Gastrocnemius medialis (tissue), 4 donors: Measurements from ENCODE around the gene IGFALS. TPM values are rescaled to one million over a fixed set of nuclear protein-coding genes. Genes with fewer than 3 reads are reported as not detected.

Source experiments
- ATAC-seq, 2 donors: fragments of 150-250 bp; one replicate each; pipeline ENCODE4 v1.9.1; 2016
- DNase-seq, 2 donors: peaks; one replicate each; pipeline ENCODE4 v3.0.0-alpha.2; 2019
- H3K27ac ChIP-seq, 4 donors: fragments of 200-600 bp; sonication (generic); 1 replicate in 1 of 4; 2 replicates in 3 of 4; pipeline ENCODE4 v1.5.1; 2016 to 2018; ENCODE audit warnings: mild to moderate bottlenecking in 2 of 4, moderate library complexity in 1 of 4
- H3K27me3 ChIP-seq, 3 donors: fragments of 200-600 bp; sonication (generic) in 2 of 3; 1 replicate in 1 of 3; 2 replicates in 2 of 3; pipeline versions ENCODE4 v1.5.1 to v1.6.0; 2016 to 2019; ENCODE audit warnings: mild to moderate bottlenecking in 1 of 3, moderate library complexity in 1 of 3
- H3K36me3 ChIP-seq, 2 donors: fragments of 200-600 bp; sonication (generic) in 1 of 2; one replicate each; pipeline ENCODE4 v1.5.1; 2017 to 2018
- H3K4me1 ChIP-seq, 2 donors: fragments of 200-600 bp; sonication (generic) in 1 of 2; one replicate each; pipeline ENCODE4 v1.5.1; 2016 to 2017; ENCODE audit warnings: mild to moderate bottlenecking in 2 of 2
- H3K4me3 ChIP-seq, 4 donors: fragments of 200-600 bp; sonication (generic) in 3 of 4; 1 replicate in 1 of 4; 2 replicates in 3 of 4; pipeline ENCODE4 v1.5.1; 2016 to 2019; ENCODE audit warnings: mild to moderate bottlenecking in 2 of 4
- H3K9me3 ChIP-seq, 3 donors: fragments of 200-600 bp; sonication (generic) in 2 of 3; 1 replicate in 1 of 3; 2 replicates in 2 of 3; pipeline ENCODE4 v1.5.1; 2016 to 2019
- POLR2A ChIP-seq, 2 donors: fragments of 450-650 bp; IDR thresholded peaks; one replicate each; pipeline ENCODE4 v1.6.1; 2017; ENCODE audit warnings: antibody characterized with exemption in 2 of 2, mild to moderate bottlenecking in 2 of 2, moderate library complexity in 2 of 2
- in situ Hi-C, 4 donors: fragments of 200-750 bp; cut with MboI; loops; one replicate each; pipeline versions ENCODE4 v1.15.0 to v1.8.0; 2017; ENCODE audit warnings: low sequenced_read_pairs in 4 of 4
- intact Hi-C: fragments of 100-400 bp; cut with DNase I; formaldehyde crosslinking; loops from one replicate; pipeline ENCODE4 v1.15.1; 2023; ENCODE audit warnings: low total_unique reads
- total RNA-seq, 4 donors: library from RNA; depleted of rRNA; stranded (reverse); fragments of >200 nt; gene quantifications; one replicate each; pipeline versions ENCODE4 v1.1.0 to v1.2.3, GENCODE V29; 2016
- TF ChIP-seq, protein P1 (sequence below), 5 experiments: fragments of 450-650 bp in 3 of 5; fragments of 200-600 bp in 2 of 5; sonication (generic) in 2 of 5; IDR thresholded peaks in 4 of 5; conservative IDR thresholded peaks in 1 of 5; 1 replicate in 4 of 5; 2 replicates in 1 of 5; pipeline ENCODE4 v1.5.1; 2016 to 2019; ENCODE audit warnings: antibody characterized with exemption in 5 of 5, mild to moderate bottlenecking in 3 of 5, moderate library complexity in 3 of 5

The IGFALS gene
- total RNA-seq, 4 donors from 2014 or later = 0.20 to 0.22 TPM; not detected in 2

DNA sequence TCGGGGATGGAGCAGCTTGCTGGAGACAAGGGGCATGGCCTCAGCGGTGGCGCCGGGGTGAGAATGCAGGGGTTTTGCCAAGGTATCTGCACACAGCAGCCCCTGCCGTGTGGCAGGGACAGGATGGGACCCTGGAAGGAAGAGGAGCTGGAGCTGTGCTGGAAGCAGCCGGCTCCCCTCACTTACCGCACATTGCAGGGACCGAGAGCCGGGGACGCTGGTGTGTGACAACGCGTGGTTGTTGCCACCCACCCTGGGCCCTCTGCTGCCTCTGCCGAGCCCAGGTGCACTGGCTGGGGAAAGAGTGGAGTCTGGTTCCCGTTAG lies 7.7 kb downstream of the IGFALS start:
- Histone ChIP-seq H3K9me3 (no peaks in the 10 kb centered on the region), H3K27ac (no peak overlapping the region), H3K4me3 (no peak overlapping the region), H3K4me1 (peaks cover 21 to 24% of the 10 kb centered on the region in 2 donors), H3K27me3 (no peaks in the 10 kb centered on the region), H3K36me3 (peaks cover 0 to 39% of the 10 kb centered on the region in 2 donors)
- in situ Hi-C loops = no loop called here
- no peak for DNase-seq
- no peak for ATAC-seq
- TF ChIP-seq, protein P1, sequence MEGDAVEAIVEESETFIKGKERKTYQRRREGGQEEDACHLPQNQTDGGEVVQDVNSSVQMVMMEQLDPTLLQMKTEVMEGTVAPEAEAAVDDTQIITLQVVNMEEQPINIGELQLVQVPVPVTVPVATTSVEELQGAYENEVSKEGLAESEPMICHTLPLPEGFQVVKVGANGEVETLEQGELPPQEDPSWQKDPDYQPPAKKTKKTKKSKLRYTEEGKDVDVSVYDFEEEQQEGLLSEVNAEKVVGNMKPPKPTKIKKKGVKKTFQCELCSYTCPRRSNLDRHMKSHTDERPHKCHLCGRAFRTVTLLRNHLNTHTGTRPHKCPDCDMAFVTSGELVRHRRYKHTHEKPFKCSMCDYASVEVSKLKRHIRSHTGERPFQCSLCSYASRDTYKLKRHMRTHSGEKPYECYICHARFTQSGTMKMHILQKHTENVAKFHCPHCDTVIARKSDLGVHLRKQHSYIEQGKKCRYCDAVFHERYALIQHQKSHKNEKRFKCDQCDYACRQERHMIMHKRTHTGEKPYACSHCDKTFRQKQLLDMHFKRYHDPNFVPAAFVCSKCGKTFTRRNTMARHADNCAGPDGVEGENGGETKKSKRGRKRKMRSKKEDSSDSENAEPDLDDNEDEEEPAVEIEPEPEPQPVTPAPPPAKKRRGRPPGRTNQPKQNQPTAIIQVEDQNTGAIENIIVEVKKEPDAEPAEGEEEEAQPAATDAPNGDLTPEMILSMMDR (IDR thresholded peaks at IDR 0.05 in 4 of 5, conservative IDR thresholded peaks at IDR 0.05 in 1 of 5) = no peak
- no peak for TF ChIP-seq POLR2A (IDR thresholded peaks at IDR 0.05)
- intact Hi-C loops = no loop called here

DNA sequence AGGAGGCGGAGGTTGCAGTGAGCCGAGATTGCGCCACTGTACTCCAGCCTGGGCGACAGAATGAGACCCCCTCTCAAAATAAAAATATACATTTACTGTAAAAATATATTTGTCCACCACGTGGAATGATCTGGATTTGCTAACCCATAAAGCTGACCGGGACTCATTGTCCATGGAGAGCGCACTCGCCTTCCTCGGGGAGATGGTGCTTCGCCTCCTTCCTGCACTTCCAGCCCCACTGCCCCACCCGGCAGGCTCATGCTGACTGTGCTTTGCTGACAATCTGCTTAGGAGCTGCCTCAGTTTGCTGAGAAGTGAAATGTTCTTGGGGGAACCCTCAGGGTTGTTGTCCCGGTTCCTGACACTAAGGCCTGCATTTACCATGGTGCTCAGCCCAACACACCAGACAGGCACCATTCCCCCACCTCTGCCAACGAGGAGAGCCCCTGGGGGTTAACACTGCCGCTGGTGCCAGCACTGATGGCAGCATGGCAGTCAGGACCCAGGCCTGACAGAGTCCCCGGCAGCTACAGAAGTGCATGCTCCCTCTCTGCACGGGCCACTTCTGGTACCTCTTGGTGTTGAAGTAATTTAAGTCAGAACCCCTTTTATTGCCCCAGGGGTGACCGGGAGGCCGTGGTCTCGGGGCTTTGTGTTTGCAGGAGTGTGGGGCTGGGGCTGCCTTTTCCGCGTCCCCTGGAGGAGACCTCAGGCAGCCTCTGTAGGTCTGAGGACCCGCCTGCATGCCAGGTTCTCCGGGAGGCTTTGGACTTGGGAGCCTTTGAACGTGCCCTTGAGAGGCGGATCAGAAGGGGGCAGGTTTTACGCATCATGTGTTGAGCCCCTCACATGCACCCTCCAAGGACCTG lies 8.3 kb downstream of the IGFALS start:
- ATAC-seq (no peak), DNase-seq (peak in 1 of 2 donors; percentile 11)
- no peak overlapping the region for H3K4me3 ChIP-seq
- in situ Hi-C loops = no loop called here
- no peaks in the 10 kb centered on the region for H3K9me3 ChIP-seq
- H3K27me3 ChIP-seq = no peaks in the 10 kb centered on the region
- peaks cover 0 to 45% of the 10 kb centered on the region in 2 donors for H3K36me3 ChIP-seq
- intact Hi-C loops = loop anchor here (5.0 kb wide), 3 partner anchors 78 to 173 kb away; partner anchors contain the start of genes CRAMP1, IFT140 and MAPK8IP3
- no peak overlapping the region for H3K27ac ChIP-seq
- TF ChIP-seq, protein P1 (IDR thresholded peaks at IDR 0.05 in 4 of 5, conservative IDR thresholded peaks at IDR 0.05 in 1 of 5) = no peak
- TF ChIP-seq POLR2A (IDR thresholded peaks at IDR 0.05) = no peak
- peaks cover 27 to 30% of the 10 kb centered on the region in 2 donors for H3K4me1 ChIP-seq

DNA sequence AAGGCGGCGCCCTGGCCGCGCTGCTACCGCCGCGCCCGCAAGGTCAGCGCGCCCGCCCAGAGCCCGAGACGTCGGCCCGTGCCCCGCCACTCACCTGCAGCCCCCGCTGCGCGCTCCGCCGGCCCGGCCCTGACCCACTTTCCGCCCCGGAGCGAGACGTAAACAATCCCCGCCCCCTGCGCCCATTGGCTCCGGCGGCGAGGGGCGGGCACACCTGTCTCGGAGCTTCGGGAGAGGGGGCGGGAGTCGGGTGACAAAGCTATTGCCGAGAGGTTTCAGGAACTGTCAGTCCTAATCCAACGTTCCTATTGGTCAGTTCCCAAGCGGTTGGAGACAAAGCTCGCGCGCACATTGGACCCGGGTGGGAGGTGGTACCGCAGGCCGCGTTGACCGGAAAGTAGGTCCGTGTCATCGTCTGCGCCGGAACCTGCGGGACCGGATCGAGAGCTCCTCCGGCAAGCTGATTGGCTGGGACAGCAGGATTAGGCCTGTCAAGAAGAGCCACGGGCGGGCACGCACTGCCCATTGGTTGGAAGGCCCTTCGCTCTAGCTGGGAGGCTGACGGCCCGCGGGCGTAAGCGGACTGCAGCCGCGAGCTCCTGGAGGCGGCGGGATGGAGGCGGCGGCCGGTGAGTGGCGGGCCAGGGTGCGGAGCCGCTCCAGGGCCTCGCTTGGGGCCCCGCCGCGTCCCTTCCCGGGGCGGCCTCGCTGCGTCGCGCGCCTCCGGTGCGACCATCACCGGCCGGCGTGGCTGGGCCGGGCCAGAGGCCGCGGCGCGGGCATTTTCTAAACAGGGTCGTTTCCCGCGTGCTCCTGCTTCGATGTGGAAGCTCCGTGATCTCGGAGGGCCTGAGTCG lies 10.9 kb downstream of the IGFALS start, which contains the start of the genes NUBP2 and SPSB3:
Gene NUBP2, plus strand, starts transcription at position 553 of the 857 bp plus-strand sequence. Its CDS starts 61 bp downstream, at position 614.
Gene SPSB3, minus strand, starts transcription at position 164 of the 857 bp plus-strand sequence. CDS start 1,088 bp downstream, outside the sequence.
- TF ChIP-seq, protein P1 (IDR thresholded peaks at IDR 0.05 in 4 of 5, conservative IDR thresholded peaks at IDR 0.05 in 1 of 5) = peak in 2 of 5 experiments; percentile 20 to 49
- TF ChIP-seq POLR2A (IDR thresholded peaks at IDR 0.05) = peak; percentile 76 to 93
- DNase-seq = peak; percentile 100
- in situ Hi-C loops (no loop called here), intact Hi-C loops (loop anchor here (1.0 to 5.0 kb wide), 6 partner anchors 9 to 362 kb away; partner anchors contain the start of genes CRAMP1, FAHD1, HAGH and IFT140)
- no peaks in the 10 kb centered on the region for H3K9me3 ChIP-seq
- peak within 1 kb of the TSS; percentile 67 to 93 (median 78) for H3K4me3 ChIP-seq
- H3K36me3 ChIP-seq = peaks cover 0 to 38% of the 10 kb centered on the region in 2 donors
- no peaks in the 10 kb centered on the region for H3K27me3 ChIP-seq
- peaks cover 30 to 38% of the 10 kb centered on the region in 2 donors for H3K4me1 ChIP-seq
- ATAC-seq = peak; percentile 97 to 98
- peak within 1 kb of the TSS; percentile 77 to 92 (median 86) for H3K27ac ChIP-seq

DNA sequence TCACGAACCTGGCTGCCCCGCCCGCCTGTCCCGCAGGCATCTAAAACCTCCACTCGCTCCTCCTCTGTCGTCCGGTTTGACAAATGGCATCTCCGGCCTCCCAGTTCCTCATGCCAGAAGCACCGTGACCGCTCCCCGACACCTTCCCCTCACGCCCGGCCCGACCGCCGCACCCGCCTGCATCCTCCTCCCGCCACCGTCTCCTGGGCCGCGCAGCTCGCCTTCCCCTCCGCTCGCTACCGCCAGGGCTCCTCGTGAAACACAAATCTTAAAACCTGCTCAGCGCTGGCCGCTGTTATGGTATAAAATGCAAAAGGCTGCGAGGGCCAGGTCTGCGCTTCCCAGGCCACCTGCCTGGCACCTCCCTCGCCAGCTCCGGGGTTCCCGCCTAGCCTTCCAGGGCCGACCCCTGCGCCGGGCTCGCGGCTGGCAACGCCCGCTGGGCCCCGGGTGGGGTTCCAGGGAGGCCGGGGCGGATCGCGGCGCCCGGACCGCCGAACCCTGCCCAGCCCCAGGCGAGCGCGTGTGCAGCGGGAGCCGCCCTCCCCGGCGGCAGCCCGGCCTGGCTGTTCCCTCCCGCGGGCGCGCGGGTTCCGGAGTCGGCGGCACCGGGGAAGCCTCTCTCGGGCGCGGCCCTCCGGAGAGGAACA lies 11.6 kb downstream of the IGFALS start:
- TF ChIP-seq, protein P1 (IDR thresholded peaks at IDR 0.05 in 4 of 5, conservative IDR thresholded peaks at IDR 0.05 in 1 of 5) = peak in 1 of 5 experiments; percentile 12
- TF ChIP-seq POLR2A (IDR thresholded peaks at IDR 0.05) = no peak
- intact Hi-C loops = loop anchor here (1.0 to 5.0 kb wide), 6 partner anchors 9 to 362 kb away; partner anchors contain the start of genes CRAMP1, FAHD1, HAGH and IFT140
- Histone ChIP-seq H3K4me1 (peaks cover 30 to 38% of the 10 kb centered on the region in 2 donors), H3K9me3 (no peaks in the 10 kb centered on the region), H3K36me3 (peaks cover 0 to 38% of the 10 kb centered on the region in 2 donors), H3K27me3 (no peaks in the 10 kb centered on the region), H3K27ac (peak overlapping the region; percentile 77 to 92 (median 84)), H3K4me3 (peak overlapping the region; percentile 61 to 93 (median 78))
- DNase-seq = no peak
- ATAC-seq = peak; percentile 24
- in situ Hi-C loops = no loop called here
